RWPE2 (cell line): Measurements from ENCODE around the gene FBXO44.
"Not testable (repeated sequence)": the region's sequence is repeated elsewhere in the genome, so short reads cannot be mapped to it uniquely, and the experiment has no call there.

Experiments used
- ATAC-seq: fragments of 200-7000 bp; cut with Tn5 transposase; 3 replicates; pipeline ENCODE4 v1.9.1; 2021; ENCODE audit warnings: low read depth
- DNase-seq: peaks from one replicate; pipeline ENCODE4 v3.0.0-alpha.2; 2020; ENCODE audit warnings: low spot score
- H3K27ac ChIP-seq: fragments of 450-650 bp; 2 replicates; pipeline ENCODE4 v1.5.1; 2017; ENCODE audit warnings: mild to moderate bottlenecking; ENCODE audit not compliant: poor library complexity, severe bottlenecking
- H3K27me3 ChIP-seq: fragments of 250-450 bp; sonication (Bioruptor Pico); 2 replicates; pipeline ENCODE4 v1.5.1; 2021; ENCODE audit warnings: mild to moderate bottlenecking, moderate library complexity; ENCODE audit not compliant: insufficient read depth, poor library complexity, severe bottlenecking
- H3K36me3 ChIP-seq: fragments of 250-450 bp; sonication (Bioruptor Pico); 2 replicates; pipeline ENCODE4 v1.5.1; 2020; ENCODE audit warnings: low read depth, mild to moderate bottlenecking, moderate library complexity
- H3K4me1 ChIP-seq: fragments of 250-450 bp; sonication (Bioruptor Pico); 2 replicates; pipeline ENCODE4 v1.5.1; 2021; ENCODE audit warnings: mild to moderate bottlenecking, moderate library complexity; ENCODE audit not compliant: insufficient read depth, poor library complexity, severe bottlenecking
- H3K4me3 ChIP-seq: fragments of 250-450 bp; sonication (Bioruptor Pico); 2 replicates; pipeline ENCODE4 v1.5.1; 2021; ENCODE audit warnings: mild to moderate bottlenecking, moderate library complexity; ENCODE audit not compliant: severe bottlenecking
- H3K9me3 ChIP-seq: fragments of 250-450 bp; sonication (Bioruptor Pico); 2 replicates; pipeline ENCODE4 v1.5.1; 2021; ENCODE audit warnings: mild to moderate bottlenecking, moderate library complexity; ENCODE audit not compliant: severe bottlenecking
- CTCF ChIP-seq: fragments of 450-650 bp; IDR thresholded peaks from one replicate; pipeline ENCODE4 v1.5.1; 2017; ENCODE audit warnings: mild to moderate bottlenecking, moderate library complexity; ENCODE audit not compliant: poor library complexity, severe bottlenecking

Gene FBXO44

GRCh38 chr1:11642418-11643017, 12.2 kb upstream of the FBXO44 start:
- ATAC-seq = peak; percentile 71
- not testable (repeated sequence) for H3K27ac ChIP-seq, H3K27me3 ChIP-seq, DNase-seq, H3K4me3 ChIP-seq, H3K9me3 ChIP-seq, H3K36me3 ChIP-seq, H3K4me1 ChIP-seq
- TF ChIP-seq CTCF = peak; percentile 95

GRCh38 chr1:11643782-11644181, 10.9 kb upstream of the FBXO44 start:
- no peak overlapping the region for H3K4me3 ChIP-seq
- H3K27ac ChIP-seq = no peak overlapping the region
- H3K36me3 ChIP-seq = peaks cover 9% of the 10 kb centered on the region; the same call in 1 of the 2 replicates
- no peaks in the 10 kb centered on the region for H3K9me3 ChIP-seq
- no peaks in the 10 kb centered on the region for H3K27me3 ChIP-seq
- TF ChIP-seq CTCF = no peak
- H3K4me1 ChIP-seq = no peaks in the 10 kb centered on the region
- no peak for ATAC-seq
- no peak for DNase-seq

- H3K4me1 ChIP-seq = no peaks in the 10 kb centered on the region
- DNase-seq (no peak), ATAC-seq (no peak)
- TF ChIP-seq CTCF = no peak
- no peaks in the 10 kb centered on the region for H3K27me3 ChIP-seq
- H3K9me3 ChIP-seq = no peaks in the 10 kb centered on the region
- H3K4me3 ChIP-seq = no peak overlapping the region
- H3K36me3 ChIP-seq = peaks cover 9% of the 10 kb centered on the region; the same call in 1 of the 2 replicates
- H3K27ac ChIP-seq = no peak overlapping the region
Measured at GRCh38 chr1:11645270-11645669, 9.4 kb upstream of the FBXO44 start.

- Histone ChIP-seq H3K4me1 (no peaks in the 10 kb centered on the region), H3K27me3 (no peaks in the 10 kb centered on the region), H3K9me3 (no peaks in the 10 kb centered on the region), H3K36me3 (peaks cover 9% of the 10 kb centered on the region; the same call in 1 of the 2 replicates), H3K4me3 (no peak overlapping the region), H3K27ac (no peak overlapping the region)
- DNase-seq = no peak
- peak; percentile 77 for TF ChIP-seq CTCF
- peak; percentile 70 for ATAC-seq
Measured at GRCh38 chr1:11645670-11646265, 8.9 kb upstream of the FBXO44 start.

- DNase-seq = no peak
- no peak overlapping the region for H3K27ac ChIP-seq
- TF ChIP-seq CTCF = no peak
- H3K9me3 ChIP-seq = no peaks in the 10 kb centered on the region
- H3K27me3 ChIP-seq = no peaks in the 10 kb centered on the region
- peaks cover 9% of the 10 kb centered on the region; the same call in 1 of the 2 replicates for H3K36me3 ChIP-seq
- ATAC-seq = no peak
- no peaks in the 10 kb centered on the region for H3K4me1 ChIP-seq
- H3K4me3 ChIP-seq = no peak overlapping the region
Measured at GRCh38 chr1:11646317-11646716, 8.4 kb upstream of the FBXO44 start.
